Osteoblast (primary cell): Measurements from ENCODE around the gene MAGI1. TPM values are rescaled to one million over a fixed set of nuclear protein-coding genes. Genes with fewer than 3 reads are reported as not detected.
A peak's percentile ranks its signal among the peaks of the same experiment; 100 is the strongest.

Experiments used
- DNase-seq: peaks from one replicate; pipeline ENCODE4 v3.0.0; 2011; ENCODE audit warnings: low spot score, mixed read lengths; ENCODE audit not compliant: insufficient read length; ENCODE audit errors: missing footprints
- H2AFZ ChIP-seq: 2 replicates; pipeline ENCODE4 v1.6.0; 2011; ENCODE audit warnings: mild to moderate bottlenecking, low read length
- H3K27ac ChIP-seq: 2 replicates; pipeline ENCODE4 v1.5.1; 2011; ENCODE audit warnings: mild to moderate bottlenecking, low read depth, low read length, moderate library complexity
- H3K27me3 ChIP-seq: 2 replicates; pipeline ENCODE4 v1.6.0; 2012; ENCODE audit warnings: mild to moderate bottlenecking, control low read depth, inconsistent platforms, low read length, moderate library complexity; ENCODE audit not compliant: insufficient read depth
- H3K36me3 ChIP-seq: 2 replicates; pipeline ENCODE4 v1.5.1; 2011; ENCODE audit warnings: mild to moderate bottlenecking, low read length, control low read depth, moderate library complexity; ENCODE audit not compliant: insufficient read depth
- H3K4me1 ChIP-seq: 2 replicates; pipeline ENCODE4 v1.5.1; 2011; ENCODE audit warnings: mild to moderate bottlenecking, low read length, control low read depth, moderate library complexity; ENCODE audit not compliant: insufficient read depth
- H3K4me2 ChIP-seq: 2 replicates; pipeline ENCODE4 v1.6.0; 2011; ENCODE audit warnings: mild to moderate bottlenecking, low read length; ENCODE audit not compliant: insufficient read depth
- H3K4me3 ChIP-seq: fragments of 200-600 bp; sonication (generic); 3 replicates; pipeline ENCODE4 v1.5.1; 2012; ENCODE audit warnings: mild to moderate bottlenecking, low read length, inconsistent platforms; ENCODE audit not compliant: insufficient read depth
- H3K79me2 ChIP-seq: 2 replicates; pipeline ENCODE4 v1.6.0; 2012; ENCODE audit warnings: mild to moderate bottlenecking, low read length, control low read depth, inconsistent platforms; ENCODE audit not compliant: insufficient read depth
- H3K9me3 ChIP-seq: 2 replicates; pipeline ENCODE4 v1.5.1; 2011; ENCODE audit warnings: low read depth, low read length, control low read depth
- H4K20me1 ChIP-seq: 2 replicates; pipeline ENCODE4 v1.6.0; 2012; ENCODE audit warnings: mild to moderate bottlenecking, low read length, control low read depth; ENCODE audit not compliant: insufficient read depth
- CTCF ChIP-seq: IDR thresholded peaks from 2 replicates; pipeline ENCODE4 v1.5.1; 2011; ENCODE audit warnings: mild to moderate bottlenecking, low read depth, low read length, moderate library complexity; ENCODE audit errors: extremely low read depth
- total RNA-seq: library from RNA; depleted of rRNA; stranded (reverse); fragments of >200 nt; gene quantifications from 2 replicates; pipeline ENCODE4 v1.2.3, GENCODE V29; 2012

The MAGI1 gene
- total RNA-seq, 1 donor = 66.6 TPM

- Histone ChIP-seq H3K4me1 (peaks cover 20% of the 10 kb centered on the region), H2AFZ (no peak overlapping the region), H3K36me3 (no peaks in the 10 kb centered on the region), H4K20me1 (peaks cover 51% of the 10 kb centered on the region), H3K4me3 (no peak overlapping the region), H3K27ac (no peak overlapping the region), H3K4me2 (no peak overlapping the region), H3K27me3 (no peaks in the 10 kb centered on the region), H3K9me3 (no peaks in the 10 kb centered on the region), H3K79me2 (peaks cover 83% of the 10 kb centered on the region)
- no peak for DNase-seq
- TF ChIP-seq CTCF = no peak
These were observed 116.3 kb downstream of the MAGI1 start for GRCh38 chr3:65922441-65922840.

DNA sequence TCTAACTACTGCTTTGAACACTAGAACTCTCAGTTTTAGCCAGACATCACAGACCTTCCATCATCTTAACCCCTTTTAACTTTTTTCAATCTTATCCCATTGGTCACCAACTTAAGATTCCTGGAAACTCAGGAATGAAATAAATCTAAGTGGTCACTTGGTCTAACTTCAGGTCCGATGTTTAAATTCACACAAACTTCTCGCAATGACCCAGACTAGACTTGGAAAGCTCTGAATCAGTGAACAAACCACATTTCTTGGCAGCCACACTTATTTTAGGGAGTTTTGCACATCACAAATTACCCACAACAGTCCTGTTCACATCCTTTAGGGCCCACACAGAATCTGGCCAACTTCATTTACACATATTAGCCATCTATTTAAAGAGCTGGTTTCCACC is 118.9 kb downstream of the MAGI1 start:
- H4K20me1 ChIP-seq = peaks cover 45% of the 10 kb centered on the region
- H3K4me2 ChIP-seq = peak overlapping the region; percentile 61
- no peak for TF ChIP-seq CTCF
- no peak overlapping the region for H2AFZ ChIP-seq
- no peaks in the 10 kb centered on the region for H3K27me3 ChIP-seq
- H3K27ac ChIP-seq = peak overlapping the region; percentile 29
- H3K36me3 ChIP-seq = no peaks in the 10 kb centered on the region
- H3K9me3 ChIP-seq = no peaks in the 10 kb centered on the region
- DNase-seq = no peak
- peak overlapping the region; percentile 24 for H3K4me3 ChIP-seq
- H3K79me2 ChIP-seq = peaks cover 81% of the 10 kb centered on the region
- peaks cover 20% of the 10 kb centered on the region for H3K4me1 ChIP-seq

- H3K9me3 ChIP-seq = no peaks in the 10 kb centered on the region
- H2AFZ ChIP-seq = no peak overlapping the region
- peaks cover 84% of the 10 kb centered on the region for H3K79me2 ChIP-seq
- H3K4me2 ChIP-seq = no peak overlapping the region
- peaks cover 50% of the 10 kb centered on the region for H4K20me1 ChIP-seq
- H3K36me3 ChIP-seq = no peaks in the 10 kb centered on the region
- H3K4me1 ChIP-seq = peaks cover 10% of the 10 kb centered on the region
- no peaks in the 10 kb centered on the region for H3K27me3 ChIP-seq
- H3K27ac ChIP-seq = no peak overlapping the region
- no peak overlapping the region for H3K4me3 ChIP-seq
- DNase-seq = no peak
- no peak for TF ChIP-seq CTCF
These were observed 123.2 kb downstream of the MAGI1 start for GRCh38 chr3:65915477-65915876.

DNA sequence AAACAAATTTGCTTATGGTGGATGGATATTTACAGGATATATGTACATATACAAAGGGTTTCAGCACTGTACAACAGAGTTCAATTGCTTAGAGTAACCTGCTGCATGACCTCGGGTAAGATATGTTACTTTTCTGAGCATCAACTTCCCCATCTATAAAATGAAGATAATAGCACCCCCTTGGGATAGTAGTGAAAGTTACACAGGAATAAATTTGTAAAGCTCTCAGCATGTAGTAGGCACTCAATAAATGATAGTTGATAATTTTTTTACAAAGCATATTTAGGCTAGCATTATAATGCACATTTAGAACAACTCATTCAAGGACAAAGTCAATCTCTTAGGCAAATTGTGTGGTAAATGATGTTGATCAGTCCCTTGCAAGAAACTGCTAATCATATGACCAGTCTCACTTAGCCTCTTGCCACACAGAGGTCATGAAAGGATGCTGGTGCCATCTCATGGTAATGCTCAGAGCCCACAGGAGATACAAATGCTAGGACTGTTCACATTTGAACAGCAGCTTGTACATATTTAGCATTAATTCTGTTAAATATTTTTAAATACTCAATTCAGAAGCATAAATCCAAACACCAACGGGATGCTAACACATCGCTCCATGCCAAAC is 123.9 kb downstream of the MAGI1 start:
- Histone ChIP-seq H3K36me3 (no peaks in the 10 kb centered on the region), H3K9me3 (no peaks in the 10 kb centered on the region), H3K4me2 (no peak overlapping the region), H3K27ac (no peak overlapping the region), H3K27me3 (no peaks in the 10 kb centered on the region), H4K20me1 (peaks cover 51% of the 10 kb centered on the region), H3K4me3 (no peak overlapping the region), H2AFZ (no peak overlapping the region), H3K79me2 (peaks cover 84% of the 10 kb centered on the region), H3K4me1 (peaks cover 5% of the 10 kb centered on the region)
- TF ChIP-seq CTCF = peak; percentile 16
- DNase-seq = no peak
